C4-2B (cell line): ENCODE measurements around the gene C16orf90.
A peak's percentile ranks its signal among the peaks of the same experiment; 100 is the strongest.

Experiments used
- H3K27ac ChIP-seq: fragments of 450-650 bp; 2 replicates; pipeline ENCODE4 v1.5.1; 2017
- ZFX ChIP-seq: fragments of 450-650 bp; IDR thresholded peaks from 2 replicates; pipeline ENCODE4 v1.6.1; 2017
- TF ChIP-seq, protein P1 (sequence below): fragments of 450-650 bp; conservative IDR thresholded peaks from 2 replicates; pipeline ENCODE4 v1.5.1; 2017; ENCODE audit warnings: mild to moderate bottlenecking

C16orf90 gene

DNA sequence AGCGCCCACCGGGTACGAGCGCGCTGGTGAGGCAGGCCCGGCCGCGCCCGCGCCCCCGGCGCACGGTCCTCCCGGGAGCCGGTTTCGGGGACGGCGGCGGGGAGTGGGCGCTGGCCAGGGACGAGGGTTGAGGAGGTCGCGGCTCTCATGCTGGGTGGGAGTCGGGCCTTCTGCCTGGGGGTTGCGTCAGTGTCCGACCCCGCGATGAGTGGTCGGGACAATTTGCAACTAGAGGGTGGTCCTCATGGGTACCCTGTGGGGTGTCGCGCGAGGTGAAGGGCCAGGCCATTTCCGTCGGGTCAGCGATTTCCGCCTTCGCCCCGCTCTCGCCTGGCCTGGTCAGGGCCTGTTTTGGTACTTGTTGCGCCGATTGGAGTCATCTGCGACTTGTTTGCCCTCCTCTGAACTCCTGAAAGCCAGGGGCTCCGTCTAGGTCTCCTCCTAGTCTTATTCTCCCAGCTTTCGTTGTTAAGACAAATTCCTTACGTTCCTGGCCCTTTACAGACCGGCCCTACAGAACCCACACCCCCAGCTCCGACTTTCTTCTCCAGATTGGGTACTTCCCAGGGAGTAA is 36.9 kb downstream of the C16orf90 start:
- peak overlapping the region; percentile 89 for H3K27ac ChIP-seq
- TF ChIP-seq, protein P1, sequence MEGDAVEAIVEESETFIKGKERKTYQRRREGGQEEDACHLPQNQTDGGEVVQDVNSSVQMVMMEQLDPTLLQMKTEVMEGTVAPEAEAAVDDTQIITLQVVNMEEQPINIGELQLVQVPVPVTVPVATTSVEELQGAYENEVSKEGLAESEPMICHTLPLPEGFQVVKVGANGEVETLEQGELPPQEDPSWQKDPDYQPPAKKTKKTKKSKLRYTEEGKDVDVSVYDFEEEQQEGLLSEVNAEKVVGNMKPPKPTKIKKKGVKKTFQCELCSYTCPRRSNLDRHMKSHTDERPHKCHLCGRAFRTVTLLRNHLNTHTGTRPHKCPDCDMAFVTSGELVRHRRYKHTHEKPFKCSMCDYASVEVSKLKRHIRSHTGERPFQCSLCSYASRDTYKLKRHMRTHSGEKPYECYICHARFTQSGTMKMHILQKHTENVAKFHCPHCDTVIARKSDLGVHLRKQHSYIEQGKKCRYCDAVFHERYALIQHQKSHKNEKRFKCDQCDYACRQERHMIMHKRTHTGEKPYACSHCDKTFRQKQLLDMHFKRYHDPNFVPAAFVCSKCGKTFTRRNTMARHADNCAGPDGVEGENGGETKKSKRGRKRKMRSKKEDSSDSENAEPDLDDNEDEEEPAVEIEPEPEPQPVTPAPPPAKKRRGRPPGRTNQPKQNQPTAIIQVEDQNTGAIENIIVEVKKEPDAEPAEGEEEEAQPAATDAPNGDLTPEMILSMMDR, result no peak; the same call in 1 of the 2 replicates
- no peak for TF ChIP-seq ZFX

DNA sequence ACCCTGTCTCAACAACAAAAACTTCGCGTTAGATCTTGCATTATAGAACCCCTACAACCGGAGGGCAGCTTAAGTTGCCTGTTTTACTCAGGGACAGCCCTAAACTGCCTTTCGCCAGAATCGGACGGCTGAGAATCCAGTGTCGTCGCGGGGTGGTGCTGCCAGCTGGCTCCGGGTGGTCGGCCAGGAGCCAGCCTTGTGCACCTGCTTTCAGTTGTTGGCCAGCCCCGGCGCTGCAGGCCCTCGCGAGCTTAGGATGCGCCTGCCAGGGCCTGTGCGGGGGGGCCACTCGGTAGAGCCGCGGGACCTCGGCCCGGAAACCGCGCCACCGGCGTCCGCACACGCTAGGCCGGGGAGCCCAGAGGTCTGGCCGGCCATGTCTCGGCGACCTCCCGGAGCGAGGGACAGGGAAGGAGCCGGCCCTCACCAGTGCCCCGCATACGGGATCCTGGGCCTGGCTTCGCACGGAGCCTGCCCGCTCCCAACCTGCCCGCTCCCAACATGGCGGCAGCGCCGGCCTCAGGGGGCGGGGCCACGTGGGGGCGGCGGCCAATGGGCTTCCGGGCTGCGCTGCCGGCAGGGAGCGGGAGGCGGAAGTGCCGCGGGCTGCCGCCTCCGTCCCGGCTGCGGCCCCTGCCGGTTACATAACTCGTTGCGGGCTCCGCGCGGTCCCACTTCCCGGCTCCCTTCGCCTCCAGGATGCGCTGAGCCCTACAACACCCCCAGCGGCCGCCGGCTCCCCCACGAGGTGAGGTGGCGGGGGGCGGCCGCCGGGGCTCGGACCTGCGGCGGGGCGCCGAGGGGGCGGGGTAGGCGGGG is 37.6 kb downstream of the C16orf90 start:
- H3K27ac ChIP-seq, result peak overlapping the region; percentile 89
- peak; percentile 93; the same call in 1 of the 2 replicates for TF ChIP-seq ZFX
- TF ChIP-seq, protein P1, result peak; percentile 80

DNA sequence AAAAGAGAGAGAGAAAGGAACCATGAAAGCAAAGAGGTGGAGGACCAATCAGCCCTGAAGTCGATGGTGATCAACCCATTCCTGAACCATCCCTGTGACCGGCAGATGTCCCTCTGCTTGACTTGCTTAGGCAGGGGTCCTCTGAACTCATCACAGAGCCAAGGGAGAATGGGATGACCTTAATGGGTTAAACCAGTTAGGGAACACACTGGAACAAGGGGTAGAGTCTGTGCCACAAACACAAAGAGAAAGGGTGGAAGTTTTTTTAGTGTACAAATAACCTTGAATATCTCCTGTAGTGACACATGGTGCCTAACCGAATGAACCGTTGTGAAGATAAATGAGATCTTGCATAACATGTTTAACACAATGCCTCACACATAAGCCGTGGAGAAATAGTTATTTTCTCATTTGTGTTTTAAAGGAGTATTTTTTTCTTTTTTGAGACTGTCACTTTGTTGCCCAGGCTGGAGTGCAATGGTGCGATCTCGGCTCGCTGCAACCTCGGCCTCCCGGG is 40.6 kb downstream of the C16orf90 start:
- no peak overlapping the region for H3K27ac ChIP-seq
- TF ChIP-seq, protein P1, result no peak
- TF ChIP-seq ZFX, result no peak

DNA sequence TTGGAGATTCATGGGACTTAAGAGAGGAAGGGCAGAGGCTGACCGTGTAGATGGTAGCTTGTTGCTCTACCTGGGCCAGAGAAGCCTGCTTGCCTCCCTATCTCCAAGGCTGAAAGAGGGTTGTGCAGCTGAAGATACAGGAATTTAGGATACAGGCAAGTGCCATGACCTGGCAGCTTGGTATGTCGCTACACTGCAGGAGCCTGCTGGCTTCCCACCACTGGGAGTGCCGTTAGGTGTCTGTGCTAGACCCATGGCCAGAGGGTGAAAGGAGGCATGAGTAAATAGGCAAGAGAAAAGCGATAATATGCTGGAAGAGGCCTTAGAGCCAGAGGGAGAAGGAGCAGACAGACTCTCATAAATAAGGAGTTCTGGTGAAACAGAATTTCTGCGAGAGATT is 41.2 kb downstream of the C16orf90 start:
- no peak overlapping the region for H3K27ac ChIP-seq
- TF ChIP-seq, protein P1, result no peak
- TF ChIP-seq ZFX, result no peak

DNA sequence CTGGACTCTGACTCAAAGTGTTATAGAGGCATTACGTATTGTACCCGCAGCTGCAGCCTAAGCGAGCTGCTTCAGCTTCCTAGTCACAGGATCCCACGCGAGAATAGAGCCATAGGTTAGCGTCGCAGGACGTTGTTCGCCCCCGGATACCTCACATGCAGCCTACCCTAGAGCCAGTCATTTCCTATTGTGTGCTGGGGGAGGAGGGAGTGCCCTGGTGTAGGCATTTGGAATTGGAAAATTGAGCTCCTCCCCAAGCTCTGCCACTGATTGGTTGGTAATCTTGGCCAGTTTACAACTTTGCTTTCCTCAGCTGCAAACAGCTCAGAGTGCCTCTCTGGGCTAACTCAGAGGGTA is 51.3 kb downstream of the C16orf90 start:
- TF ChIP-seq, protein P1, result no peak
- TF ChIP-seq ZFX, result no peak
- peak overlapping the region; percentile 72 for H3K27ac ChIP-seq
